Smooth muscle cell of trachea (primary cell): ENCODE data around the gene SERP2. TPM values are rescaled to one million over a fixed set of nuclear protein-coding genes. Genes with fewer than 3 reads are reported as not detected.

ENCODE experiments used
- total RNA-seq: library from RNA; depleted of rRNA; stranded (reverse); fragments of >200 nt; gene quantifications from 2 replicates; pipeline ENCODE4 v1.2.1, GENCODE V29; 2014

Gene SERP2
- 8.3 and 10.1 TPM in 2 replicates for total RNA-seq

DNA sequence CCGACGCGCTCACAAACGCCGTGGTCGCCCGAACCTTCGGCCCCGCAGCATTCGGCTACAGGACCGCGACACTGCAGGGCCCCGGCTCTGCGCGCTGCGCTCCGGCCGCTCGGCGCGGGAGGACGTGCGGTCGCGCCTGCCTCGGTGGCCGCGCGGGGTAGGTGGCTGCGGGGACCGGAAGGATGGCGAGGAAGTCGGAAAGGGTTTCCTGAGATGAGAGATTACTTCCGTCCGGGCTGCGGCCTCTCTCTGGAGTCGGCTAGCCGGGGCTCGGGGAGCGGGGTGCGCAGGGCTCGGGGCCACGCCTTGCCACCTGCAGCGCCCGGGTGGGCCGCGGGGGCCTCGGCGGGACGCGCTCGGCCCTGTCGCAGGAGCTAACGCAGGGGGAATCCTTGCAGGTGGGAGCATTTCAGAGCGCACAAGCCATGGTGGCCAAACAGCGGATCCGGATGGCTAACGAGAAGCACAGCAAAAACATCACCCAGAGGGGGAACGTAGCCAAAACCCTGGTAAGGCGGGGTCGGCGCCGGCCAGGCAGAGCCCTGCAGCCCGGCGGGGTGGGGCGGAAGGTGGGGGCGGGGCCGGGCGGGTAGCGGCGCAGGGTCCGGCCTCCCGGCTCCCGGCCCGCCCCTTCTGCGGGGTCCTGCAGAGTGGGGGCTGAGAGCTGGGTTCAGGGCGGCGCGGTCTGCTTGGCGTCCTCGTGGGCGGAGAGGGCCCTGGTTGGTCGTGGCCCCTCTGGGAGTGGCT, at the start of gene SERP2:
Gene SERP2, plus strand, starts transcription at position 224 of the 747 bp plus-strand sequence. Its CDS starts 202 bp downstream, at position 426.

Other genes starting within 250 kb of the SERP2 start
- gene TSC22D1, start 202.5 kb downstream of the SERP2 start, total RNA-seq, result 64.6 and 65.7 TPM in 2 replicates